Brain pericyte (primary cell): ENCODE results near the gene NCAPG.

ENCODE experiments used
- DNase-seq: peaks from one replicate; pipeline ENCODE4 v3.0.0-alpha.2; 2012; ENCODE audit warnings: low read depth, low spot score

NCAPG gene, protein sequence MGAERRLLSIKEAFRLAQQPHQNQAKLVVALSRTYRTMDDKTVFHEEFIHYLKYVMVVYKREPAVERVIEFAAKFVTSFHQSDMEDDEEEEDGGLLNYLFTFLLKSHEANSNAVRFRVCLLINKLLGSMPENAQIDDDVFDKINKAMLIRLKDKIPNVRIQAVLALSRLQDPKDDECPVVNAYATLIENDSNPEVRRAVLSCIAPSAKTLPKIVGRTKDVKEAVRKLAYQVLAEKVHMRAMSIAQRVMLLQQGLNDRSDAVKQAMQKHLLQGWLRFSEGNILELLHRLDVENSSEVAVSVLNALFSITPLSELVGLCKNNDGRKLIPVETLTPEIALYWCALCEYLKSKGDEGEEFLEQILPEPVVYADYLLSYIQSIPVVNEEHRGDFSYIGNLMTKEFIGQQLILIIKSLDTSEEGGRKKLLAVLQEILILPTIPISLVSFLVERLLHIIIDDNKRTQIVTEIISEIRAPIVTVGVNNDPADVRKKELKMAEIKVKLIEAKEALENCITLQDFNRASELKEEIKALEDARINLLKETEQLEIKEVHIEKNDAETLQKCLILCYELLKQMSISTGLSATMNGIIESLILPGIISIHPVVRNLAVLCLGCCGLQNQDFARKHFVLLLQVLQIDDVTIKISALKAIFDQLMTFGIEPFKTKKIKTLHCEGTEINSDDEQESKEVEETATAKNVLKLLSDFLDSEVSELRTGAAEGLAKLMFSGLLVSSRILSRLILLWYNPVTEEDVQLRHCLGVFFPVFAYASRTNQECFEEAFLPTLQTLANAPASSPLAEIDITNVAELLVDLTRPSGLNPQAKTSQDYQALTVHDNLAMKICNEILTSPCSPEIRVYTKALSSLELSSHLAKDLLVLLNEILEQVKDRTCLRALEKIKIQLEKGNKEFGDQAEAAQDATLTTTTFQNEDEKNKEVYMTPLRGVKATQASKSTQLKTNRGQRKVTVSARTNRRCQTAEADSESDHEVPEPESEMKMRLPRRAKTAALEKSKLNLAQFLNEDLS

DNA sequence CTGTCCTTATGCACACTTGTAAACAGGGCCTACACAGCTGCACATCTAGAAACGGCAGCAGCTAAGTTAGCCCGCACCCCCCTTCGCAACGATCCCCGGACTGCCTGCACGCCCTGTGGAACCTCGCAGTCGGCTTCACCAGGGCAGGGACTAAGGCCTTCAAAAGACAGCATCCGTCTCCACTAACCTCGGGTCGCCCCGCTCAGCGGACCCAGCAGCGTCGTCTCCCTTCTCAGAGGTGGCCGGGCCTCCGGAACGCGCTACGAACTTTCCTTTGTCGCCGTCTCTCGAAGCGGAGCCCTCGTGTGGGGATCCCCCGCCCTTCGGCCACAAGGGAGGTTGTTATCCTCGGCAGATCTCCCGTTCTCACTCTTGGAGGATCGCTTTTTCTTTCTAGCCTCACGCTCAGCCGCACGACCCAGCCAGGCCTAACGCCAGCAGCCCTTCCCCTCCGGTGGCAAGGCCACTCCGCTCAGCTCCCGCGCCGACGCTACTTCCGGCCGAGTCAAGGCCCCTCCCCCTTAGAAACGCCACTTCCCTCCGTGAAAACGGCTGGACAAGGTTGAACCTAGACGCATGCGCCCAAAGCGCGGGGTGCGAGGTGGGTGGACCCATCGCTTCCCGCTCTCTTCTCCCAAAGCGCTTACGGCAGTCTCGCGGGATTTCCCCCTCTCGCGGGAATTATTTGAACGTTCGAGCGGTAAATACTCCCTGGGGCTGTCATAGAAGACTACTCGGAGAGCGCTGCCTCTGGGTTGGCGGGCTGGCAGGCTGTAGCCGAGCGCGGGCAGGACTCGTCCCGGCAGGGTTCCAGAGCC, at the start of gene NCAPG, which contains the start of gene DCAF16:
Gene NCAPG, plus strand, starts transcription at position 720 of the 818 bp plus-strand sequence. CDS start 99 bp downstream, outside the sequence.
Gene DCAF16, minus strand, starts transcription at position 498 of the 818 bp plus-strand sequence. CDS start 6,616 bp downstream, outside the sequence.
- DNase-seq, result peak; percentile 97

DNA sequence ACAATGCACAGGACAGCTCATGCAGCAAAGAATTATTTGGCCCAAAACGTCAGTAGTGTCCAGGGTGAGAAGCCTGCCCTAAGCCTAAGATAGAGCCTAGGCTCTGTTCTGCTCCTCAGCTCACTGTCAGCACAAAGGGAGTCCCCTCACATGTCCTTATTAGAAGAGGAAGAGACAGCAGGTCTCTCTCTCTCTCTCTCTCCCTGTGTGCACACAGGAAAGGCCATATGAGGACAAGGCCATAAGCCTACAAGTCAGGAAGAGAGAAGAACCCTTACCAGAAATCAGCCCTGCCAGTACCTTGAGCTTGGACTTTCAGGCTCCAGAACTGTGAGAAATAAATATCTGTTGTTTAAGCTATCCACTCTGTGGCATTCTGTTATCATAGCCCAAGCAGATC, 49.7 kb upstream of the NCAPG start:
- DNase-seq, result no peak

DNA sequence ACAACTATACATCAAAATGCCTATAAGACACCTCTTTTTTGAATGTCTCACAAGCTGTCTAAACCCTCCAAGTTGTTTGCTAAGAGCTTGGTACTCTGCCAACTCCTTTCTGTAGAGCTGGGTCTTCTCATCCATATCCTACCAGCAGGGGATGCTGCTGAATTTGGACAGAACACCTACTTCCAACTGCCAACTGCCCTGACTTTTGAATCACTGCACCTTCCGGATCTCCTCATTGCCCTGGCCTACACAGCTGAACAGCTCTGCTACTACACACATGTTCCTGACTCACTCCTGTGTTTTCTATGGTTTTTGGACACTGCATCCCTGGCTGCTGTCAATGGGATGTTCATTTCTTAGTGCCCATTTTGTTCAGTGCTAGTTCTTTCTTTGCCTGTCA, 48.1 kb upstream of the NCAPG start:
- no peak for DNase-seq

DNA sequence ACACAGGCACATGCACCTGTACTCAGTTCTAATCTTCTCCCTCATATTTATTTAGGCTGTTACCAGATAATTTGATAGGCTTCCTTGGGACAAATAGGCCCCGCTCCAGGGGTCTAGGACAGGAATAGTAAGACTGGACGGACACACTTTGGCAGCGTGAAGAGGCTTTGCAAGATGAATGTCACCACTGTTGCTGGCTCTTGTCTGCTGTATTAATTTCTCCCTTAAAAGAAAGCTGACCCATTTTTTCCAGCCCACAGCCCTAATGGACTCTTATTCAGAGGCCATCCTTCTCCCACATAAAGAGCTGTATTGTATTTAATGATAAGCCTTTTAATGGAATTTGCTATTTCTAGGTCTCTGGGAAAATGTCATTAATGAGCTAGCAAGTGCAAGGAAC, 47.4 kb upstream of the NCAPG start:
- DNase-seq, result no peak

DNA sequence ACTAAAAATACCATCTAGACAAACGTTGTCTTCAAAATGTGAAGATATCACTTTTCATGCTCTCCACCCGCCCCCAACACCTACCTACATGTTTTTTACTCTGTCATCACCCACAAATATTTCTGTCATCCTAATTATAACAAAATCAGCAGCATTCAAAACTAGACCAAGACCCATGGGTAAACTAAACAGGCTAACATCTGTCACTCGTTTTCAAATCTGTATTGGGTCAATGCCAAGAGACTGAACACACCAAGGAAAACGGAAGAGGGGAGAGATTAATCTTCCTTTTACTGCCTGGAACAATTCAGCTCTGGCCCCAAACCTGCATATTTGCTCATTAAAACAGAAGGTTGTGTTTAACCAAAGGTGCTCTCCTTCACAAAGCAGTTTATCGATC, 46.8 kb upstream of the NCAPG start:
- DNase-seq, result no peak

DNA sequence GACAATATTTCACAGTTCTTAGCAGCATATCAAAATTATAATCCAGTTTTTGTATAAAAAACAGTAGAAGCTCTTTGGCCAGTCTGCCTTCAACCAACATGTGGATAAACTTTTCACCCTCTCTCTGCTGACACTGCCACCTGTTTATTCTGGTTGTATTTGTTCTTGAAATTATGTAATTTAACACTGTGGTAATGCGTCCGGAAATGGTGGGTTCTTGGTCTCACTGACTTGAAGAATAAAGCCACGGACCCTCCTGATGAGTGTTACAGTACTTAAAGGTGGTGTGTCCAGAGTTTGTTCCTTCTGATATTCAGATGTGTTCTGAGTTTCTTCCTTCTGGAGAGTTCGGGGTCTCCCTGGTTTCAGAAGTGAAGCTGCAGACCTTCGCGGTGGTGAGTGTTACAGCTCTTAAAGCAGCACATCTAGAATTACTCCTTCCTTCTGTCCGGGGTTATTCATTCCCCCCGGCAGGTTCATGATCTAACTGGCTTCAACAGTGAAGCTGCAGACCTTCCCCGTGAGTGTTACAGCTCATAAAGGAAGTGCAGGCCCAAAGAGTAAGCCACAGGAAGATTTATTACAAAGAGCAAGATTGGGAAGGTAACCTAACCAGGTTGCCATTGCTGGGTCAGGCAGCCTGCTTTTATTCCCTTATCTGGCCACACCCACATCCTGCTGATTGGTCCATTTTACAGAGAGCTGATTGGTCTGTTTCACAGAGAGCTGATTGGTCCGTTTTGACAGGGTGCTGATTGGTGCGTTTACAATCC, 45.1 kb upstream of the NCAPG start:
- no peak for DNase-seq

DNA sequence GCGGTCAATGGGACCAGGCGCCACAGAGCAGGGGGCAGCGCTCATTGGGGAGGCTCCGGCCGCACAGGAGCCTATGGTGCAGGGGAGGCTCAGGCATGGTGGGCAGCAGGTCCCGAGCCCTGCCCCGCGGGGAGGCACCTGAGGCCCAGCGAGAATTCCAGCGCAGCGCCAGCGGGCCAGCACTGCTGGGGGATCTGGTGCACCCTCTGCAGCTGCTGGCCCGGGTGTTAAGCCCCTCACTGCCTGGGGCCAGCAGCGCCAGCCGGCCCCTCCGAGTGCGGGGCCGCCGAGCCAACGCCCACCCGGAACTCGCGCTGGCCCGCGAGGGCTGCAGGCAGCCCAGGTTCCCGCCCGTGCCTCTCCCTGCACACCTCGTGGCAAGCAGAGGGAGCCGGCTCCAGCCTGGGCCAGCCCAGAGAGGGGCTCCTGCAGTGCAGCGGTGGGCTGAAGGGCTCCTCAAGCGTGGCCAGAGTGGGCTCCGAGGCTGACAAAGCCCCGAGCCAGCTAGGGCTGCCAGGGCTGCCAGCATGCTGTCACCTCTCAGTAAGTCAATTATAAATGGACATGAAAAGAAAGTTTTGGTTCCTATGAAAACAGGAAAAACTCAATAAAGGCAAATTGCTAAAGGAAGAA, 43.8 kb upstream of the NCAPG start:
- DNase-seq, result no peak

DNA sequence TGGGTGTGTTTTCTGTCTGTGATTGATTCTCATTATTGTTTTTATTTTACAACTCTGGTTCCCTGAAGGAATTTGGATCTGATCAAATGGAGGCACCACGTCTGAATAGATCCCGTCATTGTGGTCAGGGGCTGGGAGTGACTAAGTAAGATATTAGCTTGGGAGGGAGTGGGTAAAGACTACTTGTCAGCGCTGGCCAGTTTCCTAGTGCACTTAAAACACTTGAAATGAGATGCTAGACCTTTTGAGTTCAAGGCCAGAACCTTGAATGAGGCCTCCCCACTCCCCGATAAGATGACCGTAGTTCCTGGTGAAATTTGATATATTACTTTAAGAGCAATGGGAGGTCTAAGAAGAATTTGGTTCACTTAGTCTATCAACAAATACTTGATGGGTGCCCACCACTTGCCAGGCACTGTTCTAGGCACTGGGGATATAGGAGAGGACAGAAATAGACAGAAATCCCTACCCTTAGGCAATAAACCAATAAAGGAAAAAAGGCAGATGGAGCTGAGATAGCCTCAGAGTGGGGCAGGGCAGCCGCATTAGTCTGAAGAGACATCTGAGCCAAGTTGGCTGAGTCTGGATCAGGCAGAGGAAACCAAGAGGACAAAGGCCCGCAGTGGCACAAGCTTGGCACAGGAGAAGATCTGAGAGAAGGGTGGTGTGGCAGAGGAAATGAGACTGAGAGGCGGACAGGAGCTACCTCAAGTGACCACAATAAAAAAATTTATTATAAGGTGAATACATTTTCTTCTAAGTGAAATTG, 41.2 kb upstream of the NCAPG start:
- DNase-seq, result no peak

DNA sequence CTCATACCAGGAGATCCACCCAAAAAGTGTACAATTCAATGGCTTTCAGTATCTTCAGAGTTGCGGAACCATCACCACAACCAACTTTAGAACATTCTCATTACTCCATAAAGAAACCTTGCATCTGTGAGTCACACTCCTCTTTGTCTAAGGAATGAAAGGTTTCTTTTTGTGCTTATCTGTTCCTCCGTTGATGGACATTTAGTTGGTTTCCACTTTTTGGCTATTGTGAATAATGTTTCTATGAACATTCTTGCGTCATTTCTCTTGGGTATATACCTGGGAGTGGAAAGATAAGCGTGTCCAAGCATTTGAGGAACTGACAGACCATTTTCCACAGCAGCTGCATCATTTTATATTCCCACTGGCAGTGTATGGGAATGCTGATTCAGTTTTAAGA, 39.9 kb upstream of the NCAPG start:
- no peak for DNase-seq

DNA sequence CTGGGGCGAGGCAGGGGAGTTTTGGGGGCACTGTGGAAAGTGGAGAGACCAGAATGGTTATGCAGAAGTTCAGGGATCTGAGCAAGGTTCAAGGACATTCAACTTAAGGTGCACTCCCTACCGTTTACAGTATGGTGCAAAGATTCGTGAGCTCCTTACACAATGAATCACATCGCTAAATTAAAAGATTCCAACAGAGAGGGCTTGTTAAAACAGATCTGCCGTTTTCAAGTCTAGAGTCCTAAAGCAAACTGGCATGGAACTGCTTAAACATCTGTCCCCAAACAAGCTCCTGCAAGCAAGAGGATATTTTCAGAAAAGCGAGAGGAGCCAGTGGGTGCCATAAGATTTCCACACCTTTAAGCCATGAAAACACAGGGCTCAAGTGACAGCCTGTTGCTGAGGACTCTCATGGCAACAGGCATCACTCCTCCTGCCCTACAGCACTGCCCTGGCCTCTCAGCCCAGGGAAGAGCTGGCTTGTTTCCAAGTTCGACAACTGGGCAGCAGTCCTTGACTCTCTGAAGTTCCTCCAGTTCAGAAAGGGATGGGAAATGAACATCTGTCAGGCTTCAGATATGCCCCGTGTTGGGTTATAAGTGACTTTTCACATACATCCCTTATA, 39.4 kb upstream of the NCAPG start:
- DNase-seq, result no peak

DNA sequence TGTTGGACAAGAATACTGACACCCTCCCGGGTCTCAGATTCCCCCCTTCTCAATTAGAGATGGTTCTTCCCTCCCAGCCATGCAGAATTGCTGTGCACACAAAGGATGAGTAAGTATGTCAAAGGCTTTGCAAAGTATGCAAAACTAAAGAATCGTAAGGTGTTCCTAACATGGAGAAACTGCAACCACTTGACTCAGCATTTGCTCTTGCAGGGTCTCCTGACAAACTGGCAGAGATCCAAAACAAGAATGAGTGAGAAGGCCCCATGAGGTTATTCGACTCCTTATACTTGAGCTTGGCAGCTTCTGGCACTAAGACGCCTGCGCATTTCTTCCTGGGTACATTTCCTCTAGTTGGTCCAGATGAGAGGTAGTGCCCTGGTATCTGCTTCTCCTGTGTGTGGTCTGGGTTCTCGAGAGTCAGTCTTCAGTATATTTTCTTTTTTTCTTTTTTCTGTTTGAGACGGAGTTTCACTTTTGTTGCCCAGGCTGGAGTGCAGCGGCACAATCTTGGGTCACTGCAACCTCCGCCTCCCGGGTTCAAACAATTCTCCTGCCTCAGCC, 37.6 kb upstream of the NCAPG start:
- no peak for DNase-seq

DNA sequence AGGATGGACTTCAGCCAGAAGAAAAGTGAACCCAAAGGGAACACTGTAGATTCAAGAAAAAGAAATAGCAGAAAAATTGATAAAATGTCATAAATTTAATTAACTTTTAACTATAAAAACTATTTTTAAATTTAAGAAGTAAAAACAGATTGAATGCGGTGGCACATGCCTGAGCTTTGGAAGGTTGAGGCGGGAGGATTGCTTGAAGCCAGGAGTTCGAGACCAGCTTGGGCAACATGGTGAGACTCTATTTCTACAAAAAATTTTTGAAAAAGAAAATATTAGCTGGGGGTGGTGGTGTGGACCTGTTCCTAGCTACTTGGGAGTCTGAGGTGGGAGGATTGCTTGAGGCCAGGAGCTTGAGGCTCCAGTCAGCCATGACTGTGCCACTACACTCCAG, 32.3 kb upstream of the NCAPG start:
- no peak for DNase-seq

DNA sequence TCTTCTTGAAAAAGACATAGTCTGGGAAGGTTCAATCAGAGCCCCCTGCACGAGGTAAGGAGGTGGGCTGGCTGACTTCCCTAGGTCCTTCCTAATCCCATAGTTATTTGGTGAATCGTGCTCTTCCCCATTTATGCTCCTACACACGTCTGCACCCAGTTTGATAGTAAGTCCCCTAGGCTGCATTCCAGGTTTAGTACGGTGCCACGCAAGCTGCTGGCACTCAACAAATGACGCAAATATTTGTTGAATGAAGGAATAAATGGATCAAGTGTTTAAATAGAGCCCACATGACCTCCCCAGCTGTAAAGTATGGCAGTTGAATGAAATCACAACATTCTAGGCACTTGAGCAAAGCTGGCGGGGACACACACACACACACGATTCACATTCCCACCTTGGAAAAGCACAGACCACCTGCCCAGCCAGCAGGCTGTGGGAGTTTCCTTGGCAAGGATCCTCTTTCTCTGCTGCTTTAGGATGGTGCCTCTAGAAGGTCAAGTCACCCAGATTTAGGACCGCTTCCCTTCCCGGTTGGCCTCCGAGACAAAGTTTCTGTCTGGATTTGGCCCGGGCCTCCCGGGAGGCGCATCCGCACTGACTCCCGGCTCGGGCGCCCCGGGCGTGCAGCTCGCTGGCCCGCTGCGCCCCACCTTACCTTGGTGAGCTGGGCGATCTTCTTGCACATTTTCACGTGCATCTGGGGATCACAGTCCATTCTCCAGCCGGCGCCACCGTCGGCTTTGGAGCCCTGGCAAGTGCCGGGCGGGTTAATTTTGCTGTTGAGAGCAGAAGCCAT, 30.1 kb upstream of the NCAPG start:
- DNase-seq, result no peak

DNA sequence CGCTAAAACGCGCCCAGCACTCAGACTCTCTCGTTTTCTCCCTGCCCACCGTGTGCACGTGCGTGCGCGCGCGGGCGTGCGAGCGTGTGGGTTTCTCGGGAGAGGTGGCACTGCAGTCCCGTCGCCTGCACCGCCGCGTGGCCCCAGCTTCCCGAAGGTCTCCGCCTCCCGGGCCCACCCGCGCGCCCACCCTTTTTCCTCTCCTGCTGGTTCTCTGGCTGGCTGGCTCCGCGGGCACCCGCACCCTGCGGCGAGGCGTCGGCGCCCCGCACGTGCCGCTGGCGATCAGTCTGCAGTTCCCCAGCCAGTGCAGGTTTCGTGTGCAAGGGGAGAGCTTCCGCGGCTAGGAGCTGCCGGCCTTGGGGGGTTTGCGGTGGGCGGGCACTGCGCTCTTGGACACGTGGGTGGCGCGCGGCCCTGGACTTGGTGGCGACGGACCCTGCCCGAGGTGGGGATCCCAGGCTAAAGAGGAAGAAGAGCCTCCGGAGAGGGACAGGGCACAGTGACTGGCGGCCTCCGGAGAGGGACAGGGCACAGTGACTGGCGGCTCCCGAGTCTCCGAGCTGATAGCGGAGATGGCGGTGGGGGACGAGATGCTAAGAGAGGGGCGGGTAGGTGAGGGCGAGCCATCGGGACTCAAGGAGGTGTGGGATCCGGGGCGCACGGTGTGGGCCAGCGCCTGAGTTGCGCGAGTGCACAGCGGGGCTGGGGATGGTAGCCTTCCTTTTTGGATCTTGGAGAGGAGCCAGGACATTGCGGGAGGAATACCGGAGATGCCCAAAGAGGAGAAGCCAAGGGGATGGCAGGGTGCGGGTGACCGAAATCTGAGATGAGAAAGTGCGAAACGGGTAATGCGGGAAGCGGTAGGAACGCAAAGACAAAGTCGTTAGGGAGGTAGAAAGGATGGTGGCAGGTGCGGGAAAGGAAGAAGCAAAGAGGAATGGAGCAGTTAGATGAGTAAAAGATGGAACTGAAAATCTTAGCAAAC, 29.2 kb upstream of the NCAPG start, which contains the start of gene FAM184B:
Gene FAM184B, minus strand, starts transcription at position 322 of the 988 bp plus-strand sequence. CDS start 322 bp downstream, outside the sequence.
- DNase-seq, result no peak

DNA sequence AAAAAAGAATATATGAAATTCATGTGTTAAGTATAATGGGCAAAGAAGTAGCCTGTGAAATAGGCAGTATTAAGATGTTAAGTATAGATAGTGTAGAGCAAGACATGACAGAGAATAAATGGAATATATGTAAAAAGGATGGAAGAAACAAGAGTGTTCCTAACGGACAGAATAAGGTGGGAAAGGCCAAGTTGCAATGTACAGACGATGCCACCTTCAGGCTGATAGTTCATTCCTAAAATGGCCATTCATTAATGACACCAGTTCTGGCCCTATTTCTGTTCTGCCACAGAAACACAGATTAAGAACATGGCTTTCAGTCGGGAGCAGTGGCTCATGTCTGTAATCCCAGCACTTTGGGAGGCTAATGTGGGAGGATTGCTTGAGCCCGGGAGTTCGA, 24.9 kb upstream of the NCAPG start:
- DNase-seq, result no peak

DNA sequence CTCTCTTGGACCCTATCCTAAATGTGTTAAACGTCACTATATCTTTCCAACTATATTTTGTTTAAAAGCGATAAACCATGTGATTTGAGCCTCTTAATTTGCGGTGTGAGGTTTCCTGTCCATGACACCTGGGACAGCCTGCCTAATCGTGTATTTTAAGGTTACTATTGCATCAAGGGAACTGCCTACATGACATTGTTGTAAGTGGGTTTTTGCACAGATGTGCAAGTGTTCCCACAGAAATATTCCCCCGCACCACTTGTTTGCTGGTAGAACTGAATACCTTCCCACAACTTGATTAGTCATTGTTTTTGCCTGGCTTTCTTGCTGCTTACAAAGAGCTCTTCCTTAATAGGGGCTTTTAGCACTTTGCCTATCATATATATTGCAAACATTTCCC, 24.2 kb upstream of the NCAPG start:
- no peak for DNase-seq
